H9 (cell line): ENCODE measurements around the gene THTPA. TPM values are rescaled to one million over a fixed set of nuclear protein-coding genes. Genes with fewer than 3 reads are reported as not detected.

Experiments used
- DNase-seq: peaks from one replicate; pipeline ENCODE4 v3.0.0-alpha.2; 2017
- H2AFZ ChIP-seq: one replicate; pipeline ENCODE4 v1.6.1; 2013; ENCODE audit warnings: mild to moderate bottlenecking, low read length, control low read depth, moderate library complexity
- H2AK5ac ChIP-seq: 2 replicates; pipeline ENCODE4 v1.6.1; 2013; ENCODE audit warnings: low read length, control low read depth, mixed read lengths; ENCODE audit not compliant: insufficient read length
- H2BK120ac ChIP-seq: one replicate; pipeline ENCODE4 v1.6.1; 2013; ENCODE audit warnings: low read depth, mild to moderate bottlenecking, low read length, control low read depth, inconsistent platforms; ENCODE audit not compliant: poor library complexity, severe bottlenecking
- H2BK12ac ChIP-seq: 2 replicates; pipeline ENCODE4 v1.6.1; 2013; ENCODE audit warnings: low read length, control low read depth, mixed read lengths, low read depth; ENCODE audit not compliant: insufficient read length
- H2BK15ac ChIP-seq: 2 replicates; pipeline ENCODE4 v1.6.1; 2013; ENCODE audit warnings: low read depth, low read length, control low read depth
- H2BK20ac ChIP-seq: one replicate; pipeline ENCODE4 v1.6.1; 2013; ENCODE audit warnings: low read depth, mild to moderate bottlenecking, low read length, control low read depth, inconsistent platforms; ENCODE audit not compliant: poor library complexity, severe bottlenecking
- H2BK5ac ChIP-seq: 2 replicates; pipeline ENCODE4 v1.6.1; 2013; ENCODE audit warnings: low read length, control low read depth, mixed read lengths; ENCODE audit not compliant: insufficient read length
- H3K14ac ChIP-seq: 2 replicates; pipeline ENCODE4 v1.6.1; 2013; ENCODE audit warnings: low read length, control low read depth; ENCODE audit not compliant: insufficient read depth
- H3K18ac ChIP-seq: 2 replicates; pipeline ENCODE4 v1.6.1; 2013; ENCODE audit warnings: low read depth, mild to moderate bottlenecking, mixed read lengths, low read length, control low read depth; ENCODE audit not compliant: insufficient read length
- H3K23ac ChIP-seq: 2 replicates; pipeline ENCODE4 v1.6.1; 2013; ENCODE audit warnings: low read length, control low read depth, mixed read lengths, low read depth; ENCODE audit not compliant: insufficient read length
- H3K23me2 ChIP-seq: 2 replicates; pipeline ENCODE4 v1.6.1; 2013; ENCODE audit warnings: low read depth, mild to moderate bottlenecking, mixed read lengths, low read length, control low read depth; ENCODE audit not compliant: insufficient read length, poor library complexity, severe bottlenecking
- H3K27ac ChIP-seq: 2 replicates; pipeline ENCODE4 v1.5.1; 2013; ENCODE audit warnings: low read length, control low read depth, mixed read lengths, low read depth; ENCODE audit not compliant: insufficient read length
- H3K27me3 ChIP-seq: 2 replicates; pipeline ENCODE4 v1.6.1; 2013; ENCODE audit warnings: low read length, control low read depth, inconsistent platforms; ENCODE audit not compliant: insufficient read depth
- H3K4ac ChIP-seq: 2 replicates; pipeline ENCODE4 v1.6.1; 2013; ENCODE audit warnings: low read depth, mild to moderate bottlenecking, control low read depth, inconsistent platforms, low read length, moderate library complexity
- H3K4me1 ChIP-seq: 2 replicates; pipeline ENCODE4 v1.6.1; 2013; ENCODE audit warnings: low read length, control low read depth, inconsistent platforms; ENCODE audit not compliant: insufficient read depth
- H3K4me2 ChIP-seq: 2 replicates; pipeline ENCODE4 v1.6.1; 2013; ENCODE audit warnings: low read length, control low read depth, mixed read lengths; ENCODE audit not compliant: insufficient read length, insufficient read depth
- H3K56ac ChIP-seq: 2 replicates; pipeline ENCODE4 v1.6.1; 2013; ENCODE audit warnings: low read depth, mild to moderate bottlenecking, mixed read lengths, low read length, control low read depth; ENCODE audit not compliant: insufficient read length
- H3K79me1 ChIP-seq: 2 replicates; pipeline ENCODE4 v1.6.1; 2013; ENCODE audit warnings: low read depth, mild to moderate bottlenecking, moderate library complexity, low read length, control low read depth, inconsistent platforms; ENCODE audit not compliant: insufficient read depth, poor library complexity, severe bottlenecking
- H3K79me2 ChIP-seq: 2 replicates; pipeline ENCODE4 v1.6.1; 2013; ENCODE audit warnings: low read length, control low read depth, inconsistent platforms; ENCODE audit not compliant: insufficient read depth
- H3K9ac ChIP-seq: 2 replicates; pipeline ENCODE4 v1.6.1; 2013; ENCODE audit warnings: low read length, control low read depth, mixed read lengths; ENCODE audit not compliant: insufficient read length; ENCODE audit errors: extremely low read depth
- H3K9me3 ChIP-seq: one replicate; pipeline ENCODE4 v1.6.1; 2013; ENCODE audit warnings: low read depth, low read length, inconsistent platforms; ENCODE audit not compliant: control insufficient read depth
- H3T11ph ChIP-seq: one replicate; pipeline ENCODE4 v1.6.1; 2013; ENCODE audit warnings: mild to moderate bottlenecking, low read length, control low read depth, inconsistent platforms
- H4K20me1 ChIP-seq: one replicate; pipeline ENCODE4 v1.6.1; 2013; ENCODE audit not compliant: control insufficient read depth, insufficient read length, insufficient read depth
- H4K5ac ChIP-seq: 2 replicates; pipeline ENCODE4 v1.6.1; 2013; ENCODE audit warnings: low read depth, mild to moderate bottlenecking, mixed read lengths, low read length, control low read depth; ENCODE audit not compliant: insufficient read length
- H4K8ac ChIP-seq: replicated peaks from 2 replicates; pipeline ENCODE4 v1.6.1; 2013; ENCODE audit warnings: low read length, control low read depth, mixed read lengths, low read depth; ENCODE audit not compliant: insufficient read length
- H4K91ac ChIP-seq: 2 replicates; pipeline ENCODE4 v1.6.1; 2013; ENCODE audit warnings: low read depth, mild to moderate bottlenecking, moderate library complexity, mixed read lengths, low read length, control low read depth; ENCODE audit not compliant: insufficient read length
- H3K27ac Mint-ChIP-seq, 3 experiments: 2 replicates in 2 of 3; 3 replicates in 1 of 3; pipeline ENCODE4 v1.8.0; 2020 to 2021; ENCODE audit warnings: mixed read lengths in 3 of 3, mild to moderate bottlenecking in 1 of 3, moderate library complexity in 1 of 3
- H3K27me3 Mint-ChIP-seq: 2 replicates; pipeline ENCODE4 v1.8.0; 2021; ENCODE audit warnings: low read depth, mild to moderate bottlenecking, moderate library complexity, mixed read lengths
- H3K36me3 Mint-ChIP-seq, 3 experiments: 2 replicates in 2 of 3; 3 replicates in 1 of 3; pipeline ENCODE4 v1.8.0; 2020 to 2021; ENCODE audit warnings: low read depth in 3 of 3, mixed read lengths in 3 of 3; ENCODE audit not compliant: insufficient read depth in 1 of 3
- H3K4me1 Mint-ChIP-seq, 2 experiments: 2 replicates each; pipeline ENCODE4 v1.8.0; 2020; ENCODE audit warnings: mixed read lengths in 2 of 2
- H3K4me3 Mint-ChIP-seq, 2 experiments: 2 replicates in 1 of 2; 3 replicates in 1 of 2; pipeline ENCODE4 v1.8.0; 2020 to 2021; ENCODE audit warnings: mild to moderate bottlenecking in 2 of 2, mixed read lengths in 2 of 2, moderate library complexity in 1 of 2
- H3K9me3 Mint-ChIP-seq, 2 experiments: 2 replicates in 1 of 2; 3 replicates in 1 of 2; pipeline ENCODE4 v1.8.0; 2020; ENCODE audit warnings: mild to moderate bottlenecking in 2 of 2, mixed read lengths in 2 of 2, moderate library complexity in 1 of 2
- WGBS: extraction: QIAGEN DNeasy Blood & Tissue Kit; methylation state at CpG from one replicate; pipeline ENCODE4 v1.1.7; 2013; ENCODE audit warnings: missing lambda C conversion rate, low lambda C conversion rate, mixed read lengths; ENCODE audit not compliant: insufficient read length; ENCODE audit errors: extremely low coverage; 5-methylcytosine and 5-hydroxymethylcytosine counted together
- total RNA-seq: library from RNA; stranded (reverse); gene quantifications from 2 replicates; pipeline ENCODE4 v1.2.1, GENCODE V29; 2021
- TF ChIP-seq, protein P1 (sequence below): fragments of 200-600 bp; sonication (generic); conservative IDR thresholded peaks from 3 replicates; pipeline ENCODE4 v1.8.0; 2021; ENCODE audit warnings: antibody characterized with exemption, mild to moderate bottlenecking

The THTPA gene
- total RNA-seq, 1 experiment from 2014 or later: 15.6 TPM

DNA sequence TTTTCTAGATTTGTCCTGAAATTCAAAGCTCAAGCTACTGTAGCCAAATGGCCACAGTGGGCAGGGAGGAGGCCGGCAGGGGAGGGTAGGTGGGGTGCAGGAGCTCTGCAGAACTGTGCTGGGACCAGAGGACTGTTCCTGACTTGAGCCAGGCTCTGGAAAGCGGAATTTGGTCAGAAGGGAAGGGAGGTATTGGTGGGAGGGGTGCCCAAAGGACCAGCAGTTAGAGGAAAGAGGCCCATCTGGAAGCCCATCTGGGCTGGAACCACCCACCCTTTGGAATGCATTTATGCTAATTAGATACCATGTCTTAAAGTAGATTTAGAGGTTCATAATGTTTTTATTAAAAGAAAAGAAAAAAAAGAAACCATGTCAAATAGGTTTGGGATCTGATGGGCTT lies 47.0 kb downstream of the THTPA start:
- Histone ChIP-seq H2AK5ac (no peak overlapping the region), H2BK120ac (no peak overlapping the region), H3K23me2 (no peaks in the 10 kb centered on the region), H2BK5ac (no peak overlapping the region), H3K27me3 (no peaks in the 10 kb centered on the region), H3K4me2 (no peak overlapping the region), H4K91ac (no peak overlapping the region), H4K20me1 (no peaks in the 10 kb centered on the region), H2BK15ac (no peak overlapping the region), H3K14ac (no peak overlapping the region), H2BK12ac (no peak overlapping the region), H3K4ac (no peak overlapping the region), H2AFZ (no peak overlapping the region), H4K5ac (no peak overlapping the region), H3K9me3 (no peaks in the 10 kb centered on the region), H3K18ac (no peak overlapping the region), H3K23ac (no peak overlapping the region), H3K79me2 (no peaks in the 10 kb centered on the region), H3K4me1 (no peaks in the 10 kb centered on the region), H3T11ph (no peak overlapping the region), H3K56ac (no peak overlapping the region), H3K9ac (no peak overlapping the region), H3K79me1 (no peaks in the 10 kb centered on the region), H2BK20ac (no peak overlapping the region), H4K8ac (no peak overlapping the region), H3K27ac (no peak overlapping the region)
- TF ChIP-seq, protein P1, sequence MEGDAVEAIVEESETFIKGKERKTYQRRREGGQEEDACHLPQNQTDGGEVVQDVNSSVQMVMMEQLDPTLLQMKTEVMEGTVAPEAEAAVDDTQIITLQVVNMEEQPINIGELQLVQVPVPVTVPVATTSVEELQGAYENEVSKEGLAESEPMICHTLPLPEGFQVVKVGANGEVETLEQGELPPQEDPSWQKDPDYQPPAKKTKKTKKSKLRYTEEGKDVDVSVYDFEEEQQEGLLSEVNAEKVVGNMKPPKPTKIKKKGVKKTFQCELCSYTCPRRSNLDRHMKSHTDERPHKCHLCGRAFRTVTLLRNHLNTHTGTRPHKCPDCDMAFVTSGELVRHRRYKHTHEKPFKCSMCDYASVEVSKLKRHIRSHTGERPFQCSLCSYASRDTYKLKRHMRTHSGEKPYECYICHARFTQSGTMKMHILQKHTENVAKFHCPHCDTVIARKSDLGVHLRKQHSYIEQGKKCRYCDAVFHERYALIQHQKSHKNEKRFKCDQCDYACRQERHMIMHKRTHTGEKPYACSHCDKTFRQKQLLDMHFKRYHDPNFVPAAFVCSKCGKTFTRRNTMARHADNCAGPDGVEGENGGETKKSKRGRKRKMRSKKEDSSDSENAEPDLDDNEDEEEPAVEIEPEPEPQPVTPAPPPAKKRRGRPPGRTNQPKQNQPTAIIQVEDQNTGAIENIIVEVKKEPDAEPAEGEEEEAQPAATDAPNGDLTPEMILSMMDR: no peak
- no peaks in the 10 kb centered on the region for H3K4me1 Mint-ChIP-seq
- WGBS: no CpG with 5 or more reads among the region's 2 CpGs
- H3K27me3 Mint-ChIP-seq: peaks cover 7% of the 10 kb centered on the region; the same call in 1 of the 2 replicates
- DNase-seq: no peak
- peaks cover 2 to 27% of the 10 kb centered on the region in 2 experiments; a peak in 1 of 5 replicates for H3K9me3 Mint-ChIP-seq
- no peaks in the 10 kb centered on the region for H3K36me3 Mint-ChIP-seq
- H3K4me3 Mint-ChIP-seq: no peak overlapping the region
- H3K27ac Mint-ChIP-seq: no peak overlapping the region
